ENCODE data around the gene SUGP2. TPM values are rescaled to one million over a fixed set of nuclear protein-coding genes. Genes with fewer than 3 reads are reported as not detected.
"Not testable (repeated sequence)": the region's sequence is repeated elsewhere in the genome, so short reads cannot be mapped to it uniquely, and the experiment has no call there.

SUGP2 gene
- total RNA-seq, 4 donors from 2014 or later, result 16.7 to 36.2 (median 21.5) TPM

DNA sequence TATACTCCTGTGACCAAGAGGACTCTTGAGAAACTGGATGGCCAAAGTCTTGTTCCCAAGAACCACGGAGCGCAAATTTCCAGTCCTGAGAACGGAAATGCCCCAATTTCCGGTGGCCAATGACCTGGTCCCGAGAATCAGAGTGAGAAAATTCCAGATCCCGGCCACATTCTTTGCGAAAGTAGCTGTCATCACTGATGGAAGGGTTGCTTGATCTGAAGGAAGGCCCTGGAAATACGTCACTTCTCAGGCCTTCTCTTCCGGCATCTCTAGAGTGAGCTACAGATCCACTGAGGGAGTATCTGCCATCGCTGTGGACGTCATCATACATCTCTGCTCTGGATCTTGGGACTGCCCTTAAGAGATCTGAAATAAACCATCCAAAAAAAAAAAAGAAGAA is 7.5 kb downstream of the SUGP2 start:
- H3K4me3 ChIP-seq, result no peak overlapping the region

DNA sequence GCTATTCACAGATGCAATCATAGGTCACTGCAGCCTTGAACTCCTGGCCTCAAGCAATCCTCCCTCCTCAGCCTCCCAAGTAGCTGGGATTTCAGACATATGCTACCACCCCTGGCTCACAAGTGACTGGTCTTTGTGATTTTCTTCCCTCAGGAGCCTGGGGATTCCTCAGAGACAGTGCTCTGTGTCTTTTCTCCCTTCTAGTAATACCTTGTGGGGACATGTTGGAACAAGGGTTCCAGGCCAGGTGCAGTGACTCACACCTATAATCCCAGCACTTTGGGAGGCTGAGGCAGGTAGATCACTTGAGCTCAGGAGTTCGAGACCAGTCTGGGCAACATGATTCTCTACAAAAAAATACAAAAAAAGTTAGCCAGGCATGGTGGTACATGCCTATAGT is 9.9 kb downstream of the SUGP2 start:
- DNase-seq; intact Hi-C loops (cut with DNase I); H3K9me3 ChIP-seq; H3K4me3 ChIP-seq; H3K27ac ChIP-seq; H3K27me3 ChIP-seq: not testable (repeated sequence)
- WGBS, 2 donors, result 50% methylated on average over 1 of the region's 1 CpG; no CpG with 5 or more reads in 1 of the 2 donors
- Histone ChIP-seq H3K36me3 (peaks cover 14 to 86% (median 27%) of the 10 kb centered on the region in 3 donors), H3K4me1 (peaks cover 0 to 56% (median 10%) of the 10 kb centered on the region in 3 donors)

More for the DNA sequence above, 7.5 kb downstream of the SUGP2 start:
- H3K4me1 ChIP-seq, result peaks cover 0 to 61% (median 10%) of the 10 kb centered on the region in 3 donors
- 82 to 91% methylated on average over 9 to 11 of the region's 11 CpGs for WGBS, 2 donors
- H3K27ac ChIP-seq, result peak overlapping the region in 2 of 4 donors; percentile 82 to 84
- H3K9me3 ChIP-seq, result no peaks in the 10 kb centered on the region
- TF ChIP-seq CTCF (IDR thresholded peaks at IDR 0.05), result no peak
- no peak for TF ChIP-seq POLR2A (IDR thresholded peaks at IDR 0.05)
- no peak for DNase-seq
- H3K27me3 ChIP-seq, result no peaks in the 10 kb centered on the region
- peaks cover 10 to 93% (median 42%) of the 10 kb centered on the region in 3 donors for H3K36me3 ChIP-seq
- intact Hi-C loops (cut with DNase I), result no loop called here

GRCh38 chr19:19022380-19022961 is 10.8 kb downstream of the SUGP2 start:
- no peak overlapping the region for H3K4me3 ChIP-seq
- H3K9me3 ChIP-seq, result no peaks in the 10 kb centered on the region
- 66 to 85% methylated on average over 4 of the region's 4 CpGs for WGBS, 2 donors
- peaks cover 0 to 56% (median 10%) of the 10 kb centered on the region in 3 donors for H3K4me1 ChIP-seq
- H3K27ac ChIP-seq, result no peak overlapping the region
- H3K36me3 ChIP-seq, result peaks cover 7 to 86% (median 32%) of the 10 kb centered on the region in 3 donors
- no peaks in the 10 kb centered on the region for H3K27me3 ChIP-seq
- intact Hi-C loops (cut with DNase I), result no loop called here
- TF ChIP-seq POLR2A (IDR thresholded peaks at IDR 0.05) (no peak), CTCF (IDR thresholded peaks at IDR 0.05) (no peak)
- no peak for DNase-seq

DNA sequence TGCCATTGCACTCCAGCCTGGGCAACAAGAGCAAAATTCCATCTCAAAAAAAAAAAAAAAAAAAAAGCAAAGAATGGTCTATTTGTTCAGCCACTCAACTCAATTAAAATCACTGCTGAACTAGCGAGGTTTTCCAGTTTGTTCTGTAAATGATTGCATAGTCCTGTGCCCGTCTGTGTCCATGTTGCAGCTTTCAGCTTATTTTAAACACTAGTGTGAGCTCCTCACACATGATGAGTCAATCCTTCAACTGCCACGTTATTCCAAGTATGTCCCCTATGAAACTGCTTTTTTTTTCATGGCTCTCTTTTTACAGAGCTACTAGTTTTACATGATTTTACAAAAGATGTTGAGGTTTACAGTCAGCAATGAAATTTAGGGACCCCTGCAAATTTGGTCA is 12.2 kb downstream of the SUGP2 start:
- no peaks in the 10 kb centered on the region for H3K9me3 ChIP-seq
- peaks cover 12 to 86% (median 43%) of the 10 kb centered on the region in 3 donors for H3K36me3 ChIP-seq
- intact Hi-C loops (cut with DNase I), result no loop called here
- no peak overlapping the region for H3K4me3 ChIP-seq
- DNase-seq, result no peak
- H3K4me1 ChIP-seq, result peaks cover 0 to 43% (median 10%) of the 10 kb centered on the region in 3 donors
- H3K27ac ChIP-seq, result peak overlapping the region in 1 of 4 donors; percentile 3
- H3K27me3 ChIP-seq, result no peaks in the 10 kb centered on the region
- TF ChIP-seq CTCF (IDR thresholded peaks at IDR 0.05), result no peak
- 50 to 56% methylated on average over 3 of the region's 3 CpGs for WGBS, 2 donors

DNA sequence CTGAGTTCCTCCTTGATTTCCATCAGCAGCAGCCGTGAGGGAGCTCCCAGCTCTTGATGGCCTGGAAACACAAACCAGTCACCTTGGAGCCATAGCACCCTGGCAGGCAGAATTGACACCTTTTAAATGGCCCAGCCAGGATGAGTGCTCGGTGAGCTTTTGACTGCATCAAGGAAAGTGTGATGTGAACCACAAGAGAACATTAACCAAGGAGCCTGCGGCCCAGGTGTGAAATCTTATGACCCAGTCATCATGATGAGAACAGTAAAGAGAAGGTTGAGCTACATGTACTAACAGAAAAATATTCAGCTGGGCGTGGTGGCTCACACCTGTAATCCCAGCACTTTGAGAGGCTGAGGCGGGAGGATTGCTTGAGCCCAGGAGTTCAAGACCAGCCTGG is 22.8 kb downstream of the SUGP2 start:
- Histone ChIP-seq H3K27ac (no peak overlapping the region), H3K4me3 (no peak overlapping the region), H3K36me3 (peaks cover 28 to 100% (median 46%) of the 10 kb centered on the region in 3 donors), H3K27me3 (no peaks in the 10 kb centered on the region), H3K9me3 (no peaks in the 10 kb centered on the region), H3K4me1 (no peaks in the 10 kb centered on the region)
- intact Hi-C loops (cut with DNase I), result no loop called here
- 94 to 95% methylated on average over 4 to 5 of the region's 5 CpGs for WGBS, 2 donors
- DNase-seq, result no peak
- TF ChIP-seq POLR2A (IDR thresholded peaks at IDR 0.05) (no peak), CTCF (IDR thresholded peaks at IDR 0.05) (no peak)
